Measurements from ENCODE around the gene DTD1. TPM values are rescaled to one million over a fixed set of nuclear protein-coding genes. Genes with fewer than 3 reads are reported as not detected.

The DTD1 gene
- total and polyA plus RNA-seq, 2 of the 13 experiments (the other 11 are each of a cell fraction or from before 2014, with no cell fraction given) = 41.2 to 79.3 TPM

DNA sequence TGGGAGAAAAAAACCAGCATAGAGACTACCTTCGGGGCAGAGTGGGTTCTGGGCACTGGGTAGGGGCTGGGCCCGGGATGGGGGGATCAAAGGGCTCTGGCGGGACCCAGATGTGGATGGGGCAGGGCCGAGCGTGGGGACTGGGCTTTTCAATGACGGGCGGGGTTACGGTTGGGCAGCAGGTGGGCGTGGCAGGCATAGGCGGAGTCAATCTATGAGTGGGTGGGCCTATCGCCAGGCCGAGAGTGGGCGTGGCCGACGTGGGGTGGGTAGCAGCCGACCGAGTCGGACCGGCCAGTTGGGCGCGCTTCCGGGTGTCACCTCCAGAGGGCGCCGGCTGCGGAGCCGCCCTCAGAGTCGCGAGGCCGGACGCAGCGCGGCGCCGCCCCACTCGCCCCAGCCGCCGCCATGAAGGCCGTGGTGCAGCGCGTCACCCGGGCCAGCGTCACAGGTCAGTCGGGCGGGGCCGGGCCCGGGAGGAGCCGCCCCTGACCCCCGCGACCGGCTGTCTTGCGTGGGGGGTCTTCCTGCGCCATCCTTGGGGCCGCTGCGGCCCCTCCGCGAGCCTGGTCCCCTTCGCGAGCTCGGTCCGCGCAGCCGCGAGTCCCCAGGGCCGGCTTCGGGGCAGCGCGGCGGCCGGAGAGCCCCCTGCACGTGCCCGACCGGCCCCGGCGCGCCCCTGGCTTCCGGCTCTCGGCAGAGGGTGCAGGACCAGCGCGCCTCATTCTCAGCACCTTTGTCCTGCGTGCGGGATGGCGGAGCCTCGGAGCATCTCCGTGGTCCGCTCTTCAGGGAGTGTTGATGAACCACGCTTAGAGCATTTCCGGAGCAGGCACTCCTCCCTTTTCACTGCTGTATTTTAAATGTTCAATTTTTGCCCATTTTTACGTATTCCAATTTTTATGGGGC lies at the start of gene DTD1 (continued):
- TF ChIP-seq, protein P1, sequence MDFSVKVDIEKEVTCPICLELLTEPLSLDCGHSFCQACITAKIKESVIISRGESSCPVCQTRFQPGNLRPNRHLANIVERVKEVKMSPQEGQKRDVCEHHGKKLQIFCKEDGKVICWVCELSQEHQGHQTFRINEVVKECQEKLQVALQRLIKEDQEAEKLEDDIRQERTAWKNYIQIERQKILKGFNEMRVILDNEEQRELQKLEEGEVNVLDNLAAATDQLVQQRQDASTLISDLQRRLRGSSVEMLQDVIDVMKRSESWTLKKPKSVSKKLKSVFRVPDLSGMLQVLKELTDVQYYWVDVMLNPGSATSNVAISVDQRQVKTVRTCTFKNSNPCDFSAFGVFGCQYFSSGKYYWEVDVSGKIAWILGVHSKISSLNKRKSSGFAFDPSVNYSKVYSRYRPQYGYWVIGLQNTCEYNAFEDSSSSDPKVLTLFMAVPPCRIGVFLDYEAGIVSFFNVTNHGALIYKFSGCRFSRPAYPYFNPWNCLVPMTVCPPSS (IDR thresholded peaks at IDR 0.05) = no peak
- TF ChIP-seq HOXA5 (CRISPR knock-in tag; IDR thresholded peaks at IDR 0.05) (peak; percentile 88), ZBTB38 (CRISPR knock-in tag; IDR thresholded peaks at IDR 0.05) (peak; percentile 32; the same call in 1 of the 2 replicates), ZNF547 (CRISPR knock-in tag; IDR thresholded peaks at IDR 0.05) (peak; percentile 97; the same call in 1 of the 2 replicates), ZFP36 (IDR thresholded peaks at IDR 0.05; ENCODE audit: borderline replicate concordance, low read depth, low read length, partially characterized antibody) (no peak), ZSCAN25 (CRISPR knock-in tag; IDR thresholded peaks at IDR 0.05) (peak; percentile 53), PRPF4 (IDR thresholded peaks at IDR 0.05; ENCODE audit: low read depth, low read length, poor library complexity, severe bottlenecking) (no peak), TEAD3 (CRISPR knock-in tag; optimal IDR thresholded peaks at IDR 0.05; ENCODE audit: borderline replicate concordance) (peak; percentile 42), PITX1 (CRISPR knock-in tag; IDR thresholded peaks at IDR 0.05) (0 out of 2 replicates have a peak, but pooled peaks have one; percentile 32)
- TF ChIP-seq, protein P2, sequence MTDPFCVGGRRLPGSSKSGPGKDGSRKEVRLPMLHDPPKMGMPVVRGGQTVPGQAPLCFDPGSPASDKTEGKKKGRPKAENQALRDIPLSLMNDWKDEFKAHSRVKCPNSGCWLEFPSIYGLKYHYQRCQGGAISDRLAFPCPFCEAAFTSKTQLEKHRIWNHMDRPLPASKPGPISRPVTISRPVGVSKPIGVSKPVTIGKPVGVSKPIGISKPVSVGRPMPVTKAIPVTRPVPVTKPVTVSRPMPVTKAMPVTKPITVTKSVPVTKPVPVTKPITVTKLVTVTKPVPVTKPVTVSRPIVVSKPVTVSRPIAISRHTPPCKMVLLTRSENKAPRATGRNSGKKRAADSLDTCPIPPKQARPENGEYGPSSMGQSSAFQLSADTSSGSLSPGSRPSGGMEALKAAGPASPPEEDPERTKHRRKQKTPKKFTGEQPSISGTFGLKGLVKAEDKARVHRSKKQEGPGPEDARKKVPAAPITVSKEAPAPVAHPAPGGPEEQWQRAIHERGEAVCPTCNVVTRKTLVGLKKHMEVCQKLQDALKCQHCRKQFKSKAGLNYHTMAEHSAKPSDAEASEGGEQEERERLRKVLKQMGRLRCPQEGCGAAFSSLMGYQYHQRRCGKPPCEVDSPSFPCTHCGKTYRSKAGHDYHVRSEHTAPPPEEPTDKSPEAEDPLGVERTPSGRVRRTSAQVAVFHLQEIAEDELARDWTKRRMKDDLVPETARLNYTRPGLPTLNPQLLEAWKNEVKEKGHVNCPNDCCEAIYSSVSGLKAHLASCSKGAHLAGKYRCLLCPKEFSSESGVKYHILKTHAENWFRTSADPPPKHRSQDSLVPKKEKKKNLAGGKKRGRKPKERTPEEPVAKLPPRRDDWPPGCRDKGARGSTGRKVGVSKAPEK (CRISPR knock-in tag; IDR thresholded peaks at IDR 0.05; ENCODE audit: borderline replicate concordance) = 0 out of 2 replicates have a peak, but pooled peaks have one; percentile 71
- TF ChIP-seq, protein P3, sequence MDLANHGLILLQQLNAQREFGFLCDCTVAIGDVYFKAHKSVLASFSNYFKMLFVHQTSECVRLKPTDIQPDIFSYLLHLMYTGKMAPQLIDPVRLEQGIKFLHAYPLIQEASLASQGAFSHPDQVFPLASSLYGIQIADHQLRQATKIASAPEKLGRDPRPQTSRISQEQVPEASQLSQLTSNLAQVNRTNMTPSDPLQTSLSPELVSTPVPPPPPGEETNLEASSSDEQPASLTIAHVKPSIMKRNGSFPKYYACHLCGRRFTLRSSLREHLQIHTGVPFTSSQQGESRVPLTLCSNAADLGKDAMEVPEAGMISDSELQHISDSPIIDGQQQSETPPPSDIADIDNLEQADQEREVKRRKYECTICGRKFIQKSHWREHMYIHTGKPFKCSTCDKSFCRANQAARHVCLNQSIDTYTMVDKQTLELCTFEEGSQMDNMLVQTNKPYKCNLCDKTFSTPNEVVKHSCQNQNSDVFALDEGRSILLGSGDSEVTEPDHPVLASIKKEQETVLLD (CRISPR knock-in tag; IDR thresholded peaks at IDR 0.05; ENCODE audit: low read depth) = no peak
- TF ChIP-seq, protein P4, sequence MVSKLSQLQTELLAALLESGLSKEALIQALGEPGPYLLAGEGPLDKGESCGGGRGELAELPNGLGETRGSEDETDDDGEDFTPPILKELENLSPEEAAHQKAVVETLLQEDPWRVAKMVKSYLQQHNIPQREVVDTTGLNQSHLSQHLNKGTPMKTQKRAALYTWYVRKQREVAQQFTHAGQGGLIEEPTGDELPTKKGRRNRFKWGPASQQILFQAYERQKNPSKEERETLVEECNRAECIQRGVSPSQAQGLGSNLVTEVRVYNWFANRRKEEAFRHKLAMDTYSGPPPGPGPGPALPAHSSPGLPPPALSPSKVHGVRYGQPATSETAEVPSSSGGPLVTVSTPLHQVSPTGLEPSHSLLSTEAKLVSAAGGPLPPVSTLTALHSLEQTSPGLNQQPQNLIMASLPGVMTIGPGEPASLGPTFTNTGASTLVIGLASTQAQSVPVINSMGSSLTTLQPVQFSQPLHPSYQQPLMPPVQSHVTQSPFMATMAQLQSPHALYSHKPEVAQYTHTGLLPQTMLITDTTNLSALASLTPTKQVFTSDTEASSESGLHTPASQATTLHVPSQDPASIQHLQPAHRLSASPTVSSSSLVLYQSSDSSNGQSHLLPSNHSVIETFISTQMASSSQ (IDR thresholded peaks at IDR 0.05; ENCODE audit: low read depth) = no peak
- TF ChIP-seq, protein P4 (CRISPR knock-in tag; IDR thresholded peaks at IDR 0.05; ENCODE audit: borderline replicate concordance) = no peak
- TF ChIP-seq, protein P5, sequence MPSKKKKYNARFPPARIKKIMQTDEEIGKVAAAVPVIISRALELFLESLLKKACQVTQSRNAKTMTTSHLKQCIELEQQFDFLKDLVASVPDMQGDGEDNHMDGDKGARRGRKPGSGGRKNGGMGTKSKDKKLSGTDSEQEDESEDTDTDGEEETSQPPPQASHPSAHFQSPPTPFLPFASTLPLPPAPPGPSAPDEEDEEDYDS (CRISPR knock-in tag; IDR thresholded peaks at IDR 0.05) = peak; percentile 90
- TF ChIP-seq, protein P6, sequence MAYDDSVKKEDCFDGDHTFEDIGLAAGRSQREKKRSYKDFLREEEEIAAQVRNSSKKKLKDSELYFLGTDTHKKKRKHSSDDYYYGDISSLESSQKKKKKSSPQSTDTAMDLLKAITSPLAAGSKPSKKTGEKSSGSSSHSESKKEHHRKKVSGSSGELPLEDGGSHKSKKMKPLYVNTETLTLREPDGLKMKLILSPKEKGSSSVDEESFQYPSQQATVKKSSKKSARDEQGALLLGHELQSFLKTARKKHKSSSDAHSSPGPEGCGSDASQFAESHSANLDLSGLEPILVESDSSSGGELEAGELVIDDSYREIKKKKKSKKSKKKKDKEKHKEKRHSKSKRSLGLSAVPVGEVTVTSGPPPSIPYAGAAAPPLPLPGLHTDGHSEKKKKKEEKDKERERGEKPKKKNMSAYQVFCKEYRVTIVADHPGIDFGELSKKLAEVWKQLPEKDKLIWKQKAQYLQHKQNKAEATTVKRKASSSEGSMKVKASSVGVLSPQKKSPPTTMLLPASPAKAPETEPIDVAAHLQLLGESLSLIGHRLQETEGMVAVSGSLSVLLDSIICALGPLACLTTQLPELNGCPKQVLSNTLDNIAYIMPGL (CRISPR knock-in tag; IDR thresholded peaks at IDR 0.05; ENCODE audit: borderline replicate concordance in 1 of 2, low read depth in 1 of 2) = peak in 1 of 2 experiments; percentile 91; a peak in 3 of 4 replicates
